Stomach (tissue), 4 donors: Measurements from ENCODE around the gene SRF.

Experiments used
- CTCF ChIP-seq, 7 experiments: fragments of 450-650 bp in 4 of 7; fragments of 200-600 bp in 3 of 7; sonication (generic) in 3 of 7; IDR thresholded peaks; one replicate each; pipeline ENCODE4 v1.5.1; 2016 to 2019; ENCODE audit warnings: antibody characterized with exemption in 7 of 7, control low read depth in 2 of 7, mild to moderate bottlenecking in 1 of 7
- POLR2A ChIP-seq, 4 donors: fragments of 450-650 bp; IDR thresholded peaks; one replicate each; pipeline ENCODE4 v1.6.1; 2016; ENCODE audit warnings: antibody characterized with exemption in 4 of 4, control low read depth in 2 of 4, mild to moderate bottlenecking in 1 of 4, moderate library complexity in 1 of 4
- POLR2AphosphoS5 ChIP-seq, 3 donors: sonication (generic); formaldehyde crosslinking; IDR thresholded peaks; one replicate each; pipeline ENCODE4 v1.6.1; 2016; ENCODE audit warnings: antibody characterized with exemption in 3 of 3

- no peak for TF ChIP-seq CTCF (IDR thresholded peaks at IDR 0.05)
- no peak for TF ChIP-seq POLR2AphosphoS5 (IDR thresholded peaks at IDR 0.05)
- no peak for TF ChIP-seq POLR2A (IDR thresholded peaks at IDR 0.05)
Measured at GRCh38 chr6:43180985-43181384, 9.9 kb downstream of the SRF start.
